MM.1S (cell line): Measurements from ENCODE around the gene ZNF486.
"Not testable (repeated sequence)": the region's sequence is repeated elsewhere in the genome, so short reads cannot be mapped to it uniquely, and the experiment has no call there.

ENCODE experiments used
- DNase-seq: peaks from one replicate; pipeline ENCODE4 v3.0.0-alpha.2; 2015
- H2AFZ ChIP-seq: fragments of 300-600 bp; sonication (generic); 2 replicates; pipeline ENCODE4 v1.6.0; 2016; ENCODE audit warnings: antibody characterized with exemption, low read length
- H3F3A ChIP-seq: fragments of 300-600 bp; sonication (generic); 2 replicates; pipeline ENCODE4 v1.6.1; 2016; ENCODE audit warnings: mild to moderate bottlenecking, antibody characterized with exemption, low read length, moderate library complexity, mixed read lengths; ENCODE audit not compliant: insufficient read depth
- H3K27ac ChIP-seq: fragments of 300-600 bp; sonication (generic); 2 replicates; pipeline ENCODE4 v1.5.1; 2016; ENCODE audit warnings: mild to moderate bottlenecking, low read length
- H3K27me3 ChIP-seq: fragments of 300-600 bp; sonication (generic); replicated peaks from 2 replicates; pipeline ENCODE4 v1.6.0; 2016; ENCODE audit warnings: low read length; ENCODE audit not compliant: insufficient read depth
- H3K36me3 ChIP-seq: fragments of 300-600 bp; sonication (generic); replicated peaks from 2 replicates; pipeline ENCODE4 v1.6.1; 2016; ENCODE audit warnings: mild to moderate bottlenecking, low read length, mixed read lengths; ENCODE audit not compliant: insufficient read depth
- H3K4me1 ChIP-seq: fragments of 300-600 bp; sonication (generic); 2 replicates; pipeline ENCODE4 v1.6.1; 2016; ENCODE audit warnings: low read length, mixed read lengths
- H3K4me2 ChIP-seq: fragments of 300-600 bp; sonication (generic); 2 replicates; pipeline ENCODE4 v1.6.0; 2016; ENCODE audit warnings: low read depth, low read length
- H3K4me3 ChIP-seq: fragments of 300-600 bp; sonication (generic); 2 replicates; pipeline ENCODE4 v1.5.1; 2016; ENCODE audit warnings: low read length, mixed read lengths
- H3K79me2 ChIP-seq: fragments of 300-600 bp; sonication (generic); 2 replicates; pipeline ENCODE4 v1.6.1; 2016; ENCODE audit warnings: mixed run types, low read length, mixed read lengths
- H3K9ac ChIP-seq: fragments of 300-600 bp; sonication (generic); 2 replicates; pipeline ENCODE4 v1.6.1; 2016; ENCODE audit warnings: low read length, mixed read lengths
- H3K9me2 ChIP-seq: fragments of 300-600 bp; sonication (generic); replicated peaks from 2 replicates; pipeline ENCODE4 v1.6.1; 2016; ENCODE audit warnings: mild to moderate bottlenecking, low read length, mixed read lengths; ENCODE audit not compliant: insufficient read depth
- H3K9me3 ChIP-seq: fragments of 300-600 bp; sonication (generic); replicated peaks from 2 replicates; pipeline ENCODE4 v1.6.1; 2016; ENCODE audit warnings: mild to moderate bottlenecking, low read length, mixed read lengths; ENCODE audit not compliant: insufficient read depth
- H4K20me1 ChIP-seq: fragments of 300-600 bp; sonication (generic); 2 replicates; pipeline ENCODE4 v1.6.1; 2016; ENCODE audit warnings: mild to moderate bottlenecking, low read length, moderate library complexity, mixed read lengths; ENCODE audit not compliant: insufficient read depth
- CTCF ChIP-seq: fragments of 300-600 bp; sonication (generic); IDR thresholded peaks from 2 replicates; pipeline ENCODE4 v1.5.1; 2016; ENCODE audit warnings: antibody characterized with exemption, low read length, mixed read lengths
- EZH2 ChIP-seq: fragments of 300-600 bp; sonication (generic); optimal IDR thresholded peaks from 2 replicates; pipeline ENCODE3; 2017; ENCODE audit warnings: low read depth, mild to moderate bottlenecking, antibody characterized with exemption, low read length, mixed read lengths
- EZH2phosphoT487 ChIP-seq: fragments of 300-600 bp; sonication (generic); IDR thresholded peaks from 2 replicates; pipeline ENCODE4 v1.6.1; 2018; ENCODE audit warnings: antibody characterized with exemption, low read length

The ZNF486 gene

GRCh38 chr19:20244356-20244755, 77.3 kb downstream of the ZNF486 start:
- Histone ChIP-seq H3K9me2 (no peaks in the 10 kb centered on the region), H4K20me1 (no peaks in the 10 kb centered on the region), H3K4me1 (no peaks in the 10 kb centered on the region), H3K9ac (no peak overlapping the region), H3K79me2 (no peaks in the 10 kb centered on the region), H2AFZ (peak overlapping the region; percentile 55), H3F3A (no peaks in the 10 kb centered on the region), H3K9me3 (0 out of 2 replicates have a peak, but pooled peaks cover 4% of the 10 kb centered on the region), H3K27ac (no peak overlapping the region), H3K27me3 (no peaks in the 10 kb centered on the region), H3K4me2 (peak overlapping the region; percentile 27; the same call in 1 of the 2 replicates), H3K36me3 (no peaks in the 10 kb centered on the region), H3K4me3 (peak overlapping the region; percentile 19; the same call in 1 of the 2 replicates)
- DNase-seq: peak; percentile 35
- TF ChIP-seq EZH2 (no peak), CTCF (no peak), EZH2phosphoT487 (no peak)

- H3K36me3 ChIP-seq: no peaks in the 10 kb centered on the region
- DNase-seq: no peak
- 0 out of 2 replicates have a peak, but pooled peaks cover 4% of the 10 kb centered on the region for H3K9me3 ChIP-seq
- no peak overlapping the region for H3K4me3 ChIP-seq
- no peaks in the 10 kb centered on the region for H4K20me1 ChIP-seq
- H2AFZ ChIP-seq: no peak overlapping the region
- TF ChIP-seq CTCF: no peak
- no peak for TF ChIP-seq EZH2phosphoT487
- TF ChIP-seq EZH2: no peak
- no peak overlapping the region for H3K4me2 ChIP-seq
- H3K79me2 ChIP-seq: no peaks in the 10 kb centered on the region
- no peak overlapping the region for H3K27ac ChIP-seq
- no peak overlapping the region for H3K9ac ChIP-seq
- H3K27me3 ChIP-seq: no peaks in the 10 kb centered on the region
- H3K9me2 ChIP-seq: no peaks in the 10 kb centered on the region
- no peaks in the 10 kb centered on the region for H3F3A ChIP-seq
- no peaks in the 10 kb centered on the region for H3K4me1 ChIP-seq
Measured at GRCh38 chr19:20245309-20245708, 78.3 kb downstream of the ZNF486 start.

- no peaks in the 10 kb centered on the region for H3K9me2 ChIP-seq
- no peak overlapping the region for H3K4me3 ChIP-seq
- H3K79me2 ChIP-seq: no peaks in the 10 kb centered on the region
- 0 out of 2 replicates have a peak, but pooled peaks cover 4% of the 10 kb centered on the region for H3K9me3 ChIP-seq
- H2AFZ ChIP-seq: no peak overlapping the region
- DNase-seq: no peak
- no peaks in the 10 kb centered on the region for H4K20me1 ChIP-seq
- H3K4me2 ChIP-seq: no peak overlapping the region
- no peaks in the 10 kb centered on the region for H3K27me3 ChIP-seq
- H3F3A ChIP-seq: no peaks in the 10 kb centered on the region
- no peak overlapping the region for H3K27ac ChIP-seq
- H3K36me3 ChIP-seq: no peaks in the 10 kb centered on the region
- H3K9ac ChIP-seq: no peak overlapping the region
- TF ChIP-seq EZH2 (no peak), CTCF (peak; percentile 26), EZH2phosphoT487 (no peak)
- no peaks in the 10 kb centered on the region for H3K4me1 ChIP-seq
Measured at GRCh38 chr19:20247016-20247683, 80.1 kb downstream of the ZNF486 start.

GRCh38 chr19:20248258-20248657, 81.2 kb downstream of the ZNF486 start:
- not testable (repeated sequence) for H3K9ac ChIP-seq, H3K27ac ChIP-seq, H3K27me3 ChIP-seq, H3K9me2 ChIP-seq, H4K20me1 ChIP-seq, H3K79me2 ChIP-seq, H2AFZ ChIP-seq, H3K4me3 ChIP-seq, H3F3A ChIP-seq, H3K9me3 ChIP-seq, H3K36me3 ChIP-seq, H3K4me1 ChIP-seq, DNase-seq, H3K4me2 ChIP-seq
